Ovary (tissue), 3 donors: Measurements from ENCODE around the gene IL1RAP.

Experiments
- POLR2A ChIP-seq: fragments of 450-650 bp; IDR thresholded peaks from one replicate; pipeline ENCODE4 v1.6.1; 2017; ENCODE audit warnings: antibody characterized with exemption, mild to moderate bottlenecking, moderate library complexity
- TF ChIP-seq, protein P1 (sequence below), 3 donors: fragments of 450-650 bp in 2 of 3; fragments of 200-600 bp in 1 of 3; IDR thresholded peaks; one replicate each; pipeline versions ENCODE4 v1.5.1 to v1.8.0; 2016 to 2022; ENCODE audit warnings: antibody characterized with exemption in 3 of 3, mild to moderate bottlenecking in 1 of 3
- donor health status: DM: no; HTN: no; CAD: no.

DNA sequence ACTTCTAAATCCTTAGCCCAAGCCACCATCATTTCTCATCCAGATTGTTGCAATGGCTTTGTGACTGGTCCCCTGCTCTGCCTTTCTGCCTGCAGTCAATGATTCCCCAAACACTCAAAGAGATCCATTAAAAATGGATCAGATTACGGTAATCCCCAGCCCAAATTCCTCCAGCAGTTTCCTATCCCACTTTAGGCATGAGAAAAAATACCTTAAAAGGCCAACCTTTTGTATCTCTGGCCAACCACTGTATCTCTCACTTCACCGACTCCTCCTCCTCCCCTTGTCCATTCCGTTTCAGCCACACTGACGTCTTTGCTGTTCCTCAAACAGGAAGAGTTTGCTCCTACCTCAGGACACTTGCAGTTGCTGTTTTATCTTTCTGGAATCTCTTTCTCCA, 20.9 kb upstream of the IL1RAP start:
- TF ChIP-seq, protein P1, sequence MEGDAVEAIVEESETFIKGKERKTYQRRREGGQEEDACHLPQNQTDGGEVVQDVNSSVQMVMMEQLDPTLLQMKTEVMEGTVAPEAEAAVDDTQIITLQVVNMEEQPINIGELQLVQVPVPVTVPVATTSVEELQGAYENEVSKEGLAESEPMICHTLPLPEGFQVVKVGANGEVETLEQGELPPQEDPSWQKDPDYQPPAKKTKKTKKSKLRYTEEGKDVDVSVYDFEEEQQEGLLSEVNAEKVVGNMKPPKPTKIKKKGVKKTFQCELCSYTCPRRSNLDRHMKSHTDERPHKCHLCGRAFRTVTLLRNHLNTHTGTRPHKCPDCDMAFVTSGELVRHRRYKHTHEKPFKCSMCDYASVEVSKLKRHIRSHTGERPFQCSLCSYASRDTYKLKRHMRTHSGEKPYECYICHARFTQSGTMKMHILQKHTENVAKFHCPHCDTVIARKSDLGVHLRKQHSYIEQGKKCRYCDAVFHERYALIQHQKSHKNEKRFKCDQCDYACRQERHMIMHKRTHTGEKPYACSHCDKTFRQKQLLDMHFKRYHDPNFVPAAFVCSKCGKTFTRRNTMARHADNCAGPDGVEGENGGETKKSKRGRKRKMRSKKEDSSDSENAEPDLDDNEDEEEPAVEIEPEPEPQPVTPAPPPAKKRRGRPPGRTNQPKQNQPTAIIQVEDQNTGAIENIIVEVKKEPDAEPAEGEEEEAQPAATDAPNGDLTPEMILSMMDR (IDR thresholded peaks at IDR 0.05), result no peak
- no peak for TF ChIP-seq POLR2A
